GM18507 (cell line): Measurements from ENCODE around the gene COL4A6.
"Not testable (repeated sequence)": the region's sequence is repeated elsewhere in the genome, so short reads cannot be mapped to it uniquely, and the experiment has no call there.

ENCODE experiments used
- DNase-seq: peaks from one replicate; pipeline ENCODE4 v3.0.0; 2011; ENCODE audit warnings: low read depth; ENCODE audit not compliant: insufficient read length; ENCODE audit errors: extremely low spot score
- FAIRE-seq: peaks from 2 replicates; lab custom pipeline; 2011; peaks lifted over from hg19 to GRCh38; lab: Jason Lieb, UNC

COL4A6 gene

DNA sequence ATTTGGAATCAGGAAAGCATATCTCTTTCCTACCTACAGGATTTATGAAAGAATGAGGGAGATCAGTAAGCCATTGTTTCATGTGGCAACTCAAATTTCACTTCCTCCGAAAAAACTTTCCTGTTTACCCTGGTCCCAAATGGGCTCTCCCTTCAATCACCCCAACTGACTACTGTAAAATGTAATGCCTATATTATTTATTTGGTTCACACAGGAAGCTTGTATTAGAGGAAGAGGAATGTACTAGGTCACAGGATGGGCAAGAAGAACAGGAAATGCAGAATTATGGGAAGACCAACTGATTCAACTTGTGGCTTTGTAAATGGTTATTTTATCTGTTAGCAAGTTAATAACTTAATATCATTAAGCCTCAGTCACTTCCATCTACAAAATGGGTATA lies 23.1 kb downstream of the COL4A6 start:
- FAIRE-seq, result no peak
- no peak for DNase-seq

DNA sequence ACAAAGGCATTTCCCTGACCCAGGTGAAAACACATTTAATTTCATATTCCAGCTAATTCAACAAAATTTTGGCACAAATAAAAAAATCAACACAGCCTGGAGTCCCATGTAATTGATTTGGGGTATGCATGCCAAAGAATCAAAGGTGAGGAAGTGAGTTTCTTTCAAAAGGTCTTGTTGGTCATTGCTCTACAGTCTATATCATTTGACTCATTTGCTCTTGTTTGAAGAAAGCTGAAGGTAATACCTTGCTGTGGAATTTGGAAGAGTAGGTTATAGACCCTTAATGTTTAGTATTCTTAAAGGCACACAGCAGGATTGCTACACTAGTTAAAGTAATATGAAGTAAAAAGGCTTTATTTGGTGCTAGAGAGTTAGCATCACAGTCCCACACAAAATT lies 25.4 kb downstream of the COL4A6 start:
- FAIRE-seq (no peak), DNase-seq (no peak)

DNA sequence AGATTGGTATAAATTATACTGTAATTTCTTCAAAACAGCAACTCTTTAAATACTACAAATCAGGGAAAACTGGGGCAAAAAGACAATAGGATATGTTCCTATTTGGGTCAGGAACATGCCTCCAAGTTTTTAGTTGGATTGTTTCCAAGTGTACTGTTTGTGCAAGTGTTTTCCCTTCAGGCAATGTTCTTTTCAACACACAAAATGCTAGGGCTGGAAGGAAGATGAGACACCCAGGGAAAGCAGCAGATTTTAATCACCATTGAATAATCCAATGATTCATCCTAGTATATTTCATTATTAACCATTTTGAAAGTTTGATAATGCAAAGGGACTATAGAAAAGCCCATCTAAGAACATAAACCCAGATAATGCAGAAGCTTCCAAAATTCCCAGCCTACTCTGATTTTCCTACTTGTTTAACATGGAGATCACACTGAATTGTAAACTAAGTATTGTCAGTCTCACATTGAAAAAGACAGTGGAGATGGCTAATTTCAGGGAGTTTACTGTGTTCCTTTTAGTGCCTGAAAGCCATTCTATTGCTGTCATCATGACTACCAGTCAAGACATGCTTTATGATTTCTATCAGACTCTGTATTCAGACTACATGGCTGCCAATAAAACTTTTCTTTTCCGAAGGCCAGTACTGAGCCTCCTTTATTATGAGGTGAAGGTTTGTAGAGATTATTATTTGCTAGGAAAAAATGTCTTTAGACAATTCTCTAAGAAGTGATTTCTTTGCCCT lies 38.6 kb downstream of the COL4A6 start:
- FAIRE-seq (no peak), DNase-seq (no peak)

DNA sequence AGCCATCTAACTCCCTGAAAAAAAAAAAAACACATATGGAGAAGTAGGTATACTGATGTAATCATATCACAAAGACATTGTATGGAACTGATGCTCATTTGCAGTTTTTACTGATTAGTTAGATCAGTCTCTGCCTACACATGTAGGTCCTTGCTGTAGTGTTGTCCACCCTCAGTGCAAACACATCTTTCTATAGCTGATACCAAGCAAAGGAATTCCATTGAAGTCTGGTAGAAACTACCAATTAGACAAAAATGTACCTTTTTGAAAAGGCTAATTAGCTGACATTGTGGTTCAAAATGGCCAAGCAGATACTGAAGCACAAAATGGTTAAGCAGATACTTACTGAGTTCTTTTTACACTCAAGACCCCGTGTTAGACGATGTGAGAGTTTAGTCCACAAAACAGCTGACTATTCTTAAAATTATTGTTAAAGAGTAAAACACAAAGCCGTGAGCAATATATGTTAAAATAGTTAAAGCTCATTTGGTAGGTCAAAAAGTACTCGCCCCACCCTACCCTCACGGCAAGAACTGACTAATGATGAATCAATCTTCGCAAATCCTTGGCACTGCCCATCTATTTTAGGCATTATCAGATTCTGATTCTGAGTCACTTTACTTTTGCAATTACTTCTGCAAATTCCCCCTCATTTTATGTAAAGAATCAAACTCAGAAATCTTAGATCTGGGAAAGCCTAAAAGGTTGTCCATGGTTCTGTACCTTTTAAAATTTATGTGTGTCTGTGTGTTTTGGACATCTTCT lies 40.4 kb downstream of the COL4A6 start:
- no peak for DNase-seq
- no peak for FAIRE-seq

DNA sequence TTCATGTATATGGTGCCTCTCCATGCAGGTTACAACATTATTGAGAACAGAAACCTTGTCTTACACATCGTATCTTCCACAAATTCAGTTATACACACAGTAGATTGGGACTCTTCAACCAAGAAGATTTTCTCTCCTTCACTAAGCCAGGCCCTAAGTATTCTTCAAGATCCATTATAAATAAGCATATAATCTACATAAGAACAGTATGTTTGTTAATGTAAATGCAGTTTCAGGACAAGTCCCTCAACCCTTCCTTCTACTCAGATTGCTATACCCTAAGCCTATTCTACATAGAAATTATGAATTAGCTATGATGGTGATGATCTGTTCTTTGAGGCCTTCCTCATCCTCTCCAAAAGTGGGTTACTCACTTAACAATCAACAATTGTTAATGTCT lies 41.2 kb downstream of the COL4A6 start:
- FAIRE-seq (no peak), DNase-seq (no peak)

DNA sequence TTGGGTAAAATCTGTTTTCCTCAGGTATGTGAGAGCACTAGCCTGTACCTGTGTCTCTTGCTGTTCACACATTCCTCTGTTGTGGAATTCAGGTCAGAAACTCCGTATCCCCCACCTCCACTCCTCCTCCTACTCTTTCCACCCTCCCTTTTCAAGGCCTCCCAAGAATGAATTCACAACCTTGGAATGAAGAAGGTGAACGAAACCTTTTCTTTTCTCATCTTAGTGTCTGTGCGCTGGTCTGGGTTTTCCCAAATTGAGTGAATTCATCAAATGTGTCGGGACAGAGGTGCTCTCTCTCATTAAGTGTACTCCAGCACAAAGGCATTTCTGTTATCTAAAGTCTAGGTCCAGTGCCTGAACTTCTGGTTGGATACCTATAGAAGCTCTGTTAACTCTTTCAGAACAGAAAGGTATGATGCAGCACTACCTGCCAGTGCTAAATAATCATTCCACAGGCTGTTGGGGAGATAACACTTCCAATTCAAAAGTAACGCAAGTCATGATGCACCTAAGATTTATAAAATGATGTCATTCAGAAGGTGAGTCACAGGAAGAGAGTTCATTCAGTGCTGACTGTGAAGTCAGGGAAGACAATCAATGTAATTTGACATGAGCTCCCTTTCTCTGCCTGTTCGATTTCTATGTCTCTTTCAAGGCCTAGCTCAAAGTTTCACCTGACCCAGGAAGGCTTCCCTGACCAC lies 41.9 kb downstream of the COL4A6 start:
- DNase-seq (no peak), FAIRE-seq (no peak)

DNA sequence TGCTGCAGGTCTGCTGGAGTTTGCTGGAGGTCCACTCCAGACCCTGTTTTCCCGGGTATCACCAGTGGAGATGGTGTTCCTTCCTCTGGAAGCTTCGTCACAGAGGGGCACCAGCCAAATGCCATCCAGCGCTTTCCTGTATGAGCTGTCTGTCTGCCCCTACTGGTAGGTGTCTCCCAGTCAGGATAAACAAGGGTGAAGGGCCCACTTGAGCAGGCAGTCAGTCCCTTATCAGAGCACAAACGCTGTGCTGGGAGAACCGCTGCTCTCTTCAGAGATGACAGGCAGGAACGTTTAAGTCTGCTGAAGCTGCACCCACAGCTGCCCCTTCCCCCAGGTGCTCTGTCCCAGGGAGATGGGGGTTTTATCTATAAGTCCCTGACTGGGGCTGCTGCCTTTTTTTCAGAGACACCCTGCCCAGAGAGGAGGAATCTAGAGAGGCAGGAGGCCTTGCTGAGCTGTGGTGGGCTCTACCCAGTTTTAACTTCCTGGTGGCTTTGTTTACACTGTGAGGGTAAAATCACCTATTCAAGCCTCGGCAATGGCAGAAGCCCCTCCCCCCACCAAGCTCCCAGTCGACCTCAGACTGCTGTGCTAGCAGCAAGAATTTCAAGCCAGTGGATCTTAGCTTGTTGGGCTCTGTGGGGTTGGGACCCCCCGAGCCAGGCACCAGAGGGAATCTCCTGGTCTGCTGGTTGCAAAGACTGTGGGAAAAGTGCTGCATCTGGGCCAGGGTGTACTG lies 47.1 kb downstream of the COL4A6 start:
- DNase-seq, FAIRE-seq: not testable (repeated sequence)

DNA sequence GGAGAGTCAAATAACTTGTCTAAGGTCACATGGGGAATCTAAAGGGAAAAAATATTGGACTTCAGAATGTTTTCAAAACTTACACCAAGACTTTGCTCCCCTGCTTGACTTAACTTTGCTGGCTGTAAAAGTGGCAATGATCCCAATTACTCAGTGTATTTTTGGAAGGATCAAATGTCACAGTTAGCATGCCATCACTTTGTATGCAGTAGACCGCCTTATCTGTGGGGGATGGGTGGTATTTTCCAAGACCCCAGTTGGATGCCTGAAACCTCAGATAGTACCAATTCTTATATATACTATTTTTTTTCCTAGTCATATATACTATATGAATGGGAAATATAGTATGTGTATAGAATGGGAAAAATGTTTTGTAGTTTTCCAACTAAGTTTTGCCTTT lies 53.4 kb downstream of the COL4A6 start:
- no peak for FAIRE-seq

DNA sequence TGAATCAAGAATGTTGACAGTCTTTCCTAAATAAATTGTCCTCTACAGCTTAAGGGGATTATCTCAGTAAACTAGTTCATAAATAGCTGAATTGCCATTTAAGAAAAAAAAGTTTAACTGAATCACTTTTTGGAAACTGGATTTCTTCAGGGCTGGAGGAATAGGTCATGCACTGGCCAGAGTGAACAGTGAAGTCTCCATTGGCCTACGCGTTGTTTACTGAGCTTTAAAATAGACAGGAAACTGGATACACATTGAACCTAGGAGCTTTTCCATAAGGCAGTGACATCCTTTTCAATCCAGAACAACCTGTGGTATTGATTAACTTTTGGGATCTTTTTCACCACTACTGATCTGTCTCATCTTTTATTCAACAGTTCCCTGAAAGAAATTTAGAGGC lies 58.0 kb downstream of the COL4A6 start:
- DNase-seq (no peak), FAIRE-seq (no peak)

More for the DNA sequence above, 53.4 kb downstream of the COL4A6 start:
- no peak for DNase-seq

DNA sequence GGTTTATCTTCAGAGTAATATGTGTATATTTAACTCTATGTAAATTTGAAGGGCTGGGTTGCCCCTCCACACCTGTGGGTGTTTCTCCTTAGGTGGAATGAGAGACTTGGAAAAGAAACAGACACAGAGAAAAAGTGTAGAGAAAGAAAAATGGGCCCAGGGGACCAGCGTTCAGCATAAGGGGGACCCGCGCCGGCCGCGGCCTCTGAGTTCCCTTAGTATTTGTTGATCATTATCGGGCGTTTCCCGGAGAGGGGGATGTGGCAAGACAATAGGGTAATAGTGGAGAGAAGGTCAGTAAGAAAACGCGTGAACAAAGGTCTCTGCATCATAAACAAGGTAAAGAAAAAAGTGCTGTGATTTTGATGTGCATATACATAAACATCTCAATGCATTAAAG lies 61.4 kb downstream of the COL4A6 start:
- DNase-seq, FAIRE-seq: not testable (repeated sequence)

DNA sequence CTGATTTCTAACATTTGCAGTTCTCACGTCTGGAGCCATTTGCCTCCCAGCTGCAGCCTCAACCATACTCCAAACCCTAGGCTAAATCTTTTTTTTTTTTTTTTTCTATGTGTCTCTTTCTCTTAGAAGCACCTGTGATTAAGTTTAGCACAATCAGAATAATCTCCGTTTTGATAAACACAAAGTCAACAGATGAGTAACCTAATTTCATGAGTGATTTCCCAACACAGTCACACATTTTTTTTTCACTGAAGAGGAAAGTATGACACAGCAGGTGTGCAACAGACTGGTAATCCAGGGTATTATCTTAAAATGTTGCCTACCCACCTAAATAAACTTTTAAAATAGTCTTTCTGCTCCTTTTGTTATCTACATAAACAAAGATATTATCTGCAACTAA lies 62.6 kb downstream of the COL4A6 start:
- not testable (repeated sequence) for FAIRE-seq, DNase-seq

DNA sequence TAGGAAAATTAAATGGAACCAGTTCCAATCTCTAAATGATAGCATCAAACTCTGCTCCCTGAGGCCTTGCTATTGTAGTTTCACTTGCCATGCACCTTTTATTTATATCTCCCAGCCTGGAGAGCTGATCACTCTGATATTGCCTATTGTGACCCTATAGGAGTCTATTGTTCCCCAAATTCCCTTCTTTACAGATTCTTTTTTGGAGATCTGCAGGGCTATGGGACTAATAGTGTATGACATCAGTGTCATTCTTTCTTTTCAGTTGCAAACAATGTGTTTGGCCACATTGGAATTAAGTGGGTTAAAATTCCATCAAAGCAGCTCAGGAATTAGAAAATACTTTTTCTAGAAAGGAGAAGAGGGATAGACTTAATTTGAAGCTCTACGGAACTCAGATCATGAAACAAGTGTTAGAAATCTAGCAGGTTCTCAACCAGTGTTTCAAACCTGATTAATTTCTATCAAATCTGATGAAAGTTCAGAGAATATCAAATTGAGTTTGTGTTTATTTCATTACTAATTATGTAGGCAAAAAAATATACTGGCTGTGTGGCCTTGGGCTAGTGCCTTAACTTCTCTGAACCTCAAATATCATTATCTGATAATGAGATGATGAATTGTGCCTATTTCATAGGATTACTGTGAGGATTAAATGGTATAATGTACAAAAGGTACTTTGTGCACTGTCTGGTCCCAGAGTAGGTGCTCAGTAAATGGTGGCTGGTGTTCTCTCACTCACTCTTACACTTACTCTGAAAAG lies 71.4 kb downstream of the COL4A6 start:
- DNase-seq, result no peak
- no peak for FAIRE-seq

DNA sequence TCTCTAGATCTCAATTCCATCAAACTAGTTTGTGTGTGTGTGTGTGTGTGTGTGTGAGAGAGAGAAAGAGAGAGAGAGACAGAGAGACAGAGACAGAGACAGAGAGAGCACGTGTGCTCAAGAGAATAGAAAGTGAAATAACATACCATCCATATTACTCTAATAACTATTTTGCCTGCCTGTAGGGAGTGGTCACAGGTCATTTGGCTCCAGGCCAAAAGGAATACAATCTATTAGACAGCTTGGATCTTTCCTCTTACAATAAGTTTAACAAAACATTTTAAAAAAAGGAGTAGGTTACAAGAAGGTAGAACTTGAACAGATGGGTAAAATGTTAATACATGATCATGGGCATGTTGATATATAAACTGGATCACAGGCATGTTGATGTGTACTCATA lies 76.2 kb downstream of the COL4A6 start:
- FAIRE-seq, result no peak
- no peak for DNase-seq

DNA sequence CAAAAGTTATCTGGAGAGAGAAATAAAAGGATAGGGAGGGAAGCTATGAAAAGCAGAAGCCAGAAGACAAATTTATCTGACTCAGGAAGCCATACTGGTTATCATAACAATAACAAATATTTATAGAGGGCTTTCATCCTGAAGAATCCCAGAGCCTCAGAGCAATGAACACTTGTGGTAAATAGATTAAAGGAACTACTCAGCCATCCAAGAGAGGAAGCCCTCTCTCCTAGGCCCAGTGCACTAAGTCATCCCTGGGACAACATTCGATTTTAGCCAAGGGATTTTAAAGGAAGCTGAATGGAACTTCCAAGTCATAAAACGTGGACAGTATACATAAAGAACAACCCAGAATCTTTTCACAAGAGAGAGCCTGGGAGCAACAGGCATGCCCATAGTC lies 76.9 kb downstream of the COL4A6 start:
- no peak for DNase-seq
- FAIRE-seq, result no peak

DNA sequence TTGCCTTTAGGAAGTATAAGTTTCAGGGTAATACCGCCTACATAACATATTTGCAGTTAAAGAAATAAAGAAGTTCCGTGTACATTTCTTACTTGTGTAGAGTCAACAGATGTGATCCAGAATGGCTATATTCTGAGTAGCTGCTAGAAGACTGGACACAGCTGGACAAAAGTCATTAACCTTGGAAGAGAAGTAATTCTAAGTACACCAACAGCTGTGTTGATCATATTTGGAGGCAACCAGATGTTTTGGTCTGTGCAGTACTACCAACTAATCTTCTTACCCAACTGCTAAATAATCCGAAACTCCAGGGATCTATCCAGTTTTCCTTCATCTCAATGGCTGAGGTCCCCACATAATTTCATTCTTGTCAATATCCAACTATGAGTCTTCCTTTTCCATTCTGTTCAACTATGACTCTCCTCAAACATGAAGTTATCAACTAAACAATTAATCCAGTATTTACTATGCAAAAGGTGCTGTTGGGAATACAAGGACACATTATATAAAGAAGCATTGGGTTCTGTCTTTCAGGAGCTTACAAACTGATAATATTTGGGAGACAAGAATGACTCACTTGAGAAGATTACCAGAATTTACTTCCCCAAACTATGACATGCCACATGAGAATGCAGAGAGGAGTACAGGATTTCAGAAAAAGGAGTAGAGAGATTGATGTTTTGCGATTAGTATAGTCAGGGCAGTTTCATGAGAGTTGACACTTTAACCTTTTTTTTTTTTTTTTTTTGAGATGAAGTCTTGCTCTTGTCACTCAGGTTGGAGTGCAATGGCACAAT lies 78.2 kb downstream of the COL4A6 start:
- FAIRE-seq, result no peak

DNA sequence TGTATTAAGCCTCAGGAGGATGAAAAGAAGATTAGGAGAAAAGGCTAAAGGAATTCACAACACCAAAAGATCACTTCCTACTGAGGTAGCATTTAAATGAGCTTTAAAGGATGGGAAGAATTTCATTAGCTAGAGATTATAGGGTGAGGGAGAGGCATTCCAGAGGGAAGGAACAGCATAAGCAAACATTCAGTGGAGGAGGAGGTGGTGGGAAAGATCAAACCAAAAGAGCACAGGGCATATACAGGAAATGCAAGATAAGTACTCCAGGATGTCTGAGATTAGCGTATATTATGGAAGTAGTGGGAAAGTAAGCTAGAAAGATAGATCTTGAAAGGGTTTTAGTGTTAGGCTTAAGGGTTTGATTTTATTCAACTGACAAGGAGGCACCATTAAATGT lies 84.8 kb downstream of the COL4A6 start:
- FAIRE-seq, result no peak
- no peak for DNase-seq

More for the DNA sequence above, 78.2 kb downstream of the COL4A6 start:
- DNase-seq, result no peak

DNA sequence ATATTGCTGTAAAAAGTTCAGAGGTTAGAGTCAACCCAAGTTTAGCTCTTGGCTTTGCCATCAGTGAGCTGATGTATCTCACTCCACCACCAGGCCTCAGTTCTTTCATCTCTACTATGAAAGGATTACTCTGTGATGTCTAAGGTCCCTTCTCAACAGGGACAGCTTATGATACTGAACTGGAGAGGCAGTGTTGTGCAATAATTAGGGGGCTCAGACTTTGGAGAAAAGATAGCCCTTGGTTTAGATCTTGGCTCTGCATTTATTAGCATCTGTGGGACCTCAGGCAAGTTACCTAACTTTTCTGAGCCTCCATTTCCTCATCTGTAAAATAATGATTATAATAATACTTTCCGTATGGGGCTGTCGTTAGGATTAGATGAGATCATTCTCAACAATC lies 89.0 kb downstream of the COL4A6 start:
- FAIRE-seq (no peak), DNase-seq (no peak)

DNA sequence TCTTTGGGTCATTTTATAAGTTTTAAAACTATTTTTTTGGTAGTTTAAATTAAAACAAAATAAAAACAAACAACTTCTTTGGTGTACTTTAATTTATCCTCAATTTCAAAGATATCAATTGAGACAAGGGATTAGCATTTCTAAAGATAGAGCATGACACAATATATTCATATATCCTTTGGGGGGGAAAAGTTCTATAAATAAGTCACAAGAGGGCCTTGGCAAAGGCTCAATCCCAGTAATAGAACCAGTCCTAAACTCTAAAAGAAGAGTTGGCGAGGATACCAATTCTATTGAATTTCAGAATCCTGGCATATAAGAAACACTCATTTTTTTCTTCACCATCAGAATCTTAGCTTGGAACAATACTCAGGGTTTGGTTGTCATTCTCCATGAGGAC lies 89.7 kb downstream of the COL4A6 start:
- FAIRE-seq, result no peak
- no peak for DNase-seq
